ENCODE measurements around the gene IL1RL1.

Gene IL1RL1

DNA sequence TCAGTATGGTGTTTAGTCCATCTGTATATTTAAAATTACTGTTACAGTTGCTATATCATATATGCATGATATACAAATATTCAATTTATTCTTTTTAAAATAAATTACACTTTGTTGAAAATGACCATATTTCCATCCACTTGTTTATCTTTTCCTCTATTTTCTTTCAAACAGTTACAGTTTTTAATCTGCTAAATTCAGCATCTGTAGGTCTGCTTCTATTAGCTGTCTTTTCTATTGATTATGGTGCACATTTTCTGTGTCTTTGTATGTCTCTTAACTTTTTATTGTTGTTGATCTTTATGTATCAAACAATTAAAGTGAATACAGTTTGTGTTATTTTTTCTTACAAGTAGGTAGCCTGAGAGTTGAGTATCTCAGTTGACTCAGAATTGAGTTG, 72.4 kb downstream of the IL1RL1 start:
- DNase-seq, result no peak

DNA sequence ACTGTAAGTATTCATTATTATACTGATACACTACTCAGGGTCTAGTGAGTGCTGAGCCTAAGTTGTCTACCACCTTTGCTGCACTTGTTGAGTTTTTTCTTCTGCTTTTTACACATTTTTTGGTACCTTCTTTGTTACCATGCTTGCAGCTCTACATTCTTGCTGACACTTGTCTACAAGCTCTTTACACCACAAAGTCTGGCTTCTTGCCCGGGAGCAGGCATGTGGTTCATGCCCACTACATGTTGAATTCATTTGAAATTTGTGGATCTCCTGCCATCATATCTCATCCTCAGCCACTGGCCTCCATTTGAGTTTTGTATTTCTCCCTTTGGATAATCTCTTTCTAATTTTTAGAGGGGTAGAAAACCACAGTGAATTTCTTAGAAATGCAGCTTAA, 74.2 kb downstream of the IL1RL1 start:
- no peak for DNase-seq

DNA sequence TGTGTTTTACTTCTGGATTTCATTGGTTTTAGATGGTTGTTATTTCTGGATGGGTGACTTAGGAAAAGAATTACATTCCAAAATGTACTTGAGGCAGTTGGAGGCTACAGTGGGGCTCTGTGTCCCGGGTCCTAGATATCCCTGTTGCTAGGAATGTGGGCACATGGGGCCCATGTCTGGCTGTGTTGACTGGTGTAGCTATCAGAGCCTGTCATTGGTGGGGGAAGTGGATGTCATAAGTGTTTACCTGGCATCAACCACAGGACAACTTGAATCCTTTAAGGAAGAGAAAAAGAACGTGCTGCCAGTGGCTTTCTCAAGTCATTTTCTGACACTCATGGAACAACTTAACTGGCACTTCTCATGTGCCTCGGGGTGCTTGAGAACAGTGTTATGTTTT, 74.6 kb downstream of the IL1RL1 start:
- no peak for DNase-seq

DNA sequence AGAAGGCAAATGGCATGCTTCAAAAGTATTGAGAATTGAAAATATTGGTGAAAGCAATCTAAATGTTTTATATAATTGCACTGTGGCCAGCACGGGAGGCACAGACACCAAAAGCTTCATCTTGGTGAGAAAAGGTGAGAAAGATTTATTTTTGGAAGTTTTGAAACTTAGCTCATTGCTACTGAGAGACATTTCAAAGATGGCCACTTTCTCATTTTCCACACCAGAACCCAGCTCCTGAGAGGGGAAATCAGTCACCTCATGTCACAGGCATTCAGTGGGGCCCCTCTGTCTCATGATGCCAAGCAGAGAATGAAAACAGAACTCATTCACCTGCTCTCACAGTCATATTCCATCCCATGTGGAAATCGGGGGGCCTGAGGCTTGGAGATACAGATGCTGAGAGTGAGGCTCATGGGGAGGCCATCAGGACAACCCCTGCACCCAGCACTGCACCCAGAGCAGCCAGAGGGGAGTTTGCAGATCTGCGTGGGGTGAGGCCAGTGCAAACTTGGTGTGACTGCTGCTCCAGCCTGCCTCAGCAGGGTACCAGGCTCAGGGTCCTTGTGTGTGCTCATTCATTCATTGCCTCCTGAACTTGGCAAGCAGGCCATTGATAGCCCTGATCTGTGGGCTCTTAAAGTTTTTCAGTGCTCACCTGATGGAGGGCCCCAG, 75.6 kb downstream of the IL1RL1 start:
- no peak for DNase-seq

DNA sequence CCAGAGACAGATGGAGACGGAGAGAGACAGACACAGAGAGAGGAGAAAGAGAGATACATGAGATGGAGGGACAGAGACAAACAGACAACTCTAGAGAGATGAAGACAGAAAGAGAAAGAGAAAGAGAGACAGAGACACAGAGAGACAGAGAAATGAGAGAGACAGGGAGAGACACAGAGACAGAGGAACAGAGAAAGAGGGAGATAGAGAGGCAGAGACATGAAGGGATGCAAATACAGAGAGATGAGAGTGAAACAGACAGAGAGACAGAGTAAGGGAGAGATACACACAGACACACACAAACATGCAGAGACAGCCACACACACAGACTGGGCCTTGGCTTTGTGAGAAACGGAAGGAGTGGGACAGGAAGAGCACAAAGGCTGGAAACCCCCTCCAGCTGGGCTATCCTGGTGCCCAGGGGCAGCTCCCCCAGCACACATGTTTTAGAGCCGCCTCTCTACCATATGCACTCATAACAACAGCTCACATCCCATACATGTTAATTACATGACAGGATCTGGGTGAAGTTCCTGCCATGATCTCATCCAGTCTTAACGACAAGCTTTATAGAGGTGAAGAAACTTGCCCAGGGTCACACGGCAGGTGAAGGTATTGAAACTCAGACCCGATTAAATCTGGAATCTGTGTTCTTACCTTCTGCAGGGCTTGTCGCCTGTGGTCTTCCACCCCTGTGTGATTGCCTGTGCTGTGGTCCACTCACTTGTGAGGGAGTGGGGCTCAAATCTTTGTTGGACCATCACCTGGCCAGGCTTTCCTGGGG, 76.6 kb downstream of the IL1RL1 start:
- DNase-seq, result no peak

DNA sequence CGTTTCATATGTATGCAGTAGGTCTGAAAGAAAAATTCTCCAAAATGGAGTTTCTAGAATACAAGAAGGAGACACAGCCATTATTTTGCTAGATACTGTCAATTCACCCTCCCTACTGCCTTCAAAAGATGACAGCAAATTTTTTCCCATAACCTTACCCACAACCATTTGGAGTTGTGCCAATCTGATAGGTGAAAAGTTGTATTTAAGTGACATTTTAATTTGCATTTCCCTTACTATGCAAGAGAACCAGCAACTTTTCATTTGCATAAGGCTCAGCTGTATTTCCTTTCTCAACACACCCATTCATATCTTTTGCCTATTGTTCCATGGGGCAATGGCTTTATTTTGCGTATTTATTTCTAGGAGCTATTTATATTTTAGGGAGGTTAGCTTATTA, 80.2 kb downstream of the IL1RL1 start:
- DNase-seq, result no peak

DNA sequence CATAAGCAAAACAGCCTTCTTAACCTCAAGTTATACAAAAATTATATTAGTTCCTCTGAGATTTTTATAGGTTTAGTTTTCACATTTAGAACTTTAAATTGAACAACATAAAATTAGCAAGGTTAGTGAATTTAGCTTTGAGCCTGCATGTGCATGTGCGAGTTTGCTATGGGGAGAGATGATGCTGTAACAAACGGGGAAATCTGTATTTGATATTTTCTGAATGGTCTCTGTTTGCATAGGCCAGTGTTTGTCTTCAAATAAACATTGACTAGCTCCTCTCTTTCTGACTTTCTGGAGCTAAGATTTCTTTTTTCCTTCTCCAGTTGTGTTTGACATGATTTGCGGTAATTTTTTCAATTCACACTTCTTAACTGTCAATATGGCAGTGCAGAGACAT, 80.7 kb downstream of the IL1RL1 start:
- no peak for DNase-seq

DNA sequence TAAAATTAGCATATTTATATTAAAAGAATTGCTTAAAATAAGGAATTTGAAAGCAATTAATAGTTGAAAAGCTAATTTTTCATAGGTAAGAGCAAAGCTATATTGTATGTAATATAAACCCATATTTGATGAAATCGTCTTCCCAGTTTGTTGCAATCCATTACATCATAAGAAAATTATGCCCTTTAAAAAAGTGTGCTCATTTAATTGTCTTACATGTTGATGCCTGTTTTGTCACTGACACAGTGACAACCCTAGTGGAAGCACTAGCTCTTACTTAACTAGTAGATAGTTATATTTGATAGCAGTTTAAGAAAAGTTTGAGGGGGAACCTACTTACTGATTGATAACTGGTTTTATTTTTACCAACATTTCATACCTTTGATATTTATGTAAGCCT, 81.6 kb downstream of the IL1RL1 start:
- DNase-seq, result no peak

DNA sequence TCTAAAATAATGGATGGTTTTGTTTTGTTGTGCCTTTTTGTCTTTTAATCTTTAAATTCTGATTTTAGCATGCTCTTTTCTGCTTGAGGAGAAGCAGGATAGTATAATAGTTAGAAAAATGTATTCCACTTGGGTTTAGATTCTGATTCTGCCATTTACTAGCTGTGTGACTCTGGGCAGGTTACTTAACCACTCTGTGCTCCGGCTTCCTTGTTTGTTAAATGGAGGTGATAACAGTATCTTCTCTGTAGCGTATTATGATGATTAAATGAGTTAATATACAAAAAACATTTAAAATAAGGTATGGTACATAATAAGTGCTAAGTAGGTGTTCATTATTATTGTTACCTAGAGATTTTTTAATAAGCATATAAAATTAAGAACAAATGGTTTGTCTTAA, 84.6 kb downstream of the IL1RL1 start:
- no peak for DNase-seq

DNA sequence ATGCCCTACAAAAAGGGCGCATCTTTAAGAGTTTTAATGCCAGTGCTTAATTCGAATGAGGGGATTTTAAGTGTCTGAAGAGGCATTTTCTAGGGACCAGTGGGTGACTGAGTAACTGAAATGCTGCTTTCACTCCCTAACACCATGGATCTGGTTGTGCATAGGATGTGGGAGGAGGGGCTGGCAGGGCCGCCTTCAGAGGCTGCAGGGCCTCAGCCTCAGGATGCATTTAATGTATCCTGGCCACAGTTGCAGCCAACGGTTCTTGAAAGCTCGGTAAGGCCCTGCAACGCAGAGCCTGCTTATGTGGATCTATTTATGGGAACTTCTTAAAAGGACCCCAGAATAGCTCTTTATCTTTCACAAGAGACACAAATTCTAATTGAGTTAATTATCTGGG, 85.8 kb downstream of the IL1RL1 start:
- DNase-seq, result no peak

DNA sequence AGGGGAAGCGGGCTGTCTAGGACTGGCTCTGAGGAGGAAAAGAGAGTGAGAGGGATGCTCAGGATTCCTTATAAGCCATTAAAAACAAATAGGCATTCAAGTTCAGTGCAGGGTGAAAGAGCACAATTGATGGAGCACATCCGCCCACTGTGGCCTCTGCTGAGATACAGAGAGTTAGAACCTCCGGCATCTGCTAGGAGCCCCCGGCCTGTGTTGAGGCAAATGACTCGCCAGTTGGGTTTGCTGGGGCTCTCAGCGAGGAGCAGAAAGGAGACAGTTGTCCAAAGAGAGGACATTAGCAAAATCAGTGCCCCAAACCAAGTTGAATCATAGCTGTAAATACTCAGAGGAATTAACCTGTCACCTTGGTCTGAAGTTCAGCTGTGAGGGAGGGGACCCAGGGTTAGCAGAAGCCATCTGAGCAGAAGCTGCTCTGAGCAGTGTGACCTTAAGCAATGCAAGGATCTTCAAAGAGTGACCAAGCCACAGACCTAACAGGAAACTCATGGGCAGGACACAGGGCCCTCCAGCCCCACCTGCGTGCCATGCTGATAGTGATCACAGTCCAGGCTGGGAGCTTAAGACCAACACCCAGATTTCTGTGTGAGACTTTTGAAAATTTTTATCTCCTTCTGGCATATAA, 88.3 kb downstream of the IL1RL1 start:
- no peak for DNase-seq

DNA sequence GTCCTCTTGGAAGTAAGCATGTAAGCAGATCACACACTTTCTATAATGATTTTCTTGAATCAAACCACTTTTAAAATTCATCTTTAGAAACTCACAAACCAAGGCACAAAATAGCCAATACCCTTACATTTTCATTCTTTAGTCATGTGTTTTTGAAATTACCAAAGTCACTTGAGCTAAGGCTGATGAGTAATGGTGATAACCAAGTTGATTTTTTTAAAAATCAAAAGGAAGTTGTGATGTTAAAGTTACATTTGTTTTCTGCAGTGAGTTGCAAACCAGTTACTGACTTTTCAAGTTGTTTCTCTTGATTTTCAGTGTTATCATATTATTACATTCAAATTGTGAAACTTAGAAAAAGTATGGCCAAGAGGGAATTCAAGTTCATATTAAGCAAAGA, 90.1 kb downstream of the IL1RL1 start:
- DNase-seq, result no peak
